NK-92 treated with Interleukin-12 subunit alpha and Interleukin-12 subunit beta, amount 100 ng/mL, for 24 hours (cell line): ENCODE results near the gene CADPS2.
"Not testable (repeated sequence)": the region's sequence is repeated elsewhere in the genome, so short reads cannot be mapped to it uniquely, and the experiment has no call there.

Source experiments
- DNase-seq: peaks from one replicate; lab custom pipeline; 2025; lab: John Stamatoyannopoulos, UW

CADPS2 gene

DNA sequence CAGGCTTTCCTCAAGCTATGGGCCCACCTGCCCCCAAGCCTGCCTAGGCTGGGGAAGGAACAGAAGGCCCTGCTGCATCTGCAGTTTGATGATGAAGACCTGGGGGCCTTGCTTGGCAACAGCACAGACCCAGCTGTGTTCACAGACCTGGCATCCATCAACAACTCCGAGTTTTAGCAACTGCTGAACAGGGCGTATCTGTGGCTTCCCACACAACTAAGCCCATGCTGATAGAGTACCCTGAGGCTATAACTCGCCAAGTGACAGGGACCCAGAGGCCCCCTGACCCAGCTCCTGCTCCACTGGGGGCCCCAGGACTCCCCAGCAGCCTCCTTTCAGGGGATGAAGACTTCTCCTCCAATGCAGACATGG is 36.3 kb downstream of the CADPS2 start:
- no peak for DNase-seq

DNA sequence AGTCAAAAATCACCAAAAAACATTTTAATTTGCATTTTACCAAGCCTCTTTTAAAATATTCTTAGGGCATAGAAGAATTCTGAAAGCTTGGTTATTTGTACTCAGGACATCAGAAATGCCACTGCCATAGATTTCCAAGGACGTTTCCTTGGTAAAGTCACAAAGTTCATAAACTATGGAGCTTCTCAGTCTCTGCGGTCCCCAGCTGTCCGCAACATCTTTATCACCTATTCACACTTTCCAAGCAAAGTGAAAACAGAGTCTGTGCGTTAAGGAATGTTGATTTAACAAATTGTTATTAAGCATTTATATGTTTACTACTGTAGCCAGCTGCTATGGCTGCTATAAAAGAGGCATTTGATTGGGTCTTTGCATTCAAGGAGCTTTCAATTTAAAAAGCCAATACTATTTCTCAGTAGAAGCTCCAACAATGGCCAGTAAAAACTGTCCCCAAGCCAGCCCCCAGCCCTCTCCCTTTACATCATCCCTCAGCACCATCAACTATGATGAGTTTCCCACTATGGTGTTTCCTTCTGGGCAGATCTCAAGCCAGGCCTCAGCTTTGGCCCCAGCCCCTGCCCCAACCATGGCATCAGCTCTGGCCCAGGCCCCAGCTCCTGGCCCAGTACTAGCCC is 36.8 kb downstream of the CADPS2 start:
- no peak for DNase-seq

DNA sequence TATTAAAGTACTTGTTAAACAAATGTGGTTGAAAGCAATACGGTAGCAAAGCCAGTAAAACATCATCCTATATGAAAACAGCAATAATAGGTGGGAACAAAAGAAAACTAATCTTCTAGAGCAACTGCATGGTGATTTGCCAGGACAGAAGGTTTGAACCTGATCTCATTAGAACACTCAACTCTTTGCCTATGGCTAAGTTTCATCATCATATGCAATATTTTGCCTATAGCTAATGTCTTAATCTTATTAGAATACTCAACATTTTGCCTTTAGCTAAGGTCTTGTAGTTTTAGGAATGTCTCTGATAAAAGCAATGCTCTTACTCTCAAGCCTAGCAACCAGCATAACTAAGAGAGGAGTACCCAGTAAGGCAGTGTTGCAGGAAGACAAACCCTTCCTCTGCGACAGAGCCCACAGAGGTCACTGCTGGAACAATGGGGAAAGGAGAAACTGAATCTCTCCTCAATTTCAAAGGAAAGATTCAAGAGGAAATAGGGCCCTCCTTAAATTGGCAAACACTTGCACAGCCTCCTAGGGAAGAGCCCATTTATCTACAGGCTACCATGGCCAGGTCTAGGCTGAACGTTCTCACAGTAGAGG is 38.3 kb downstream of the CADPS2 start:
- no peak for DNase-seq

DNA sequence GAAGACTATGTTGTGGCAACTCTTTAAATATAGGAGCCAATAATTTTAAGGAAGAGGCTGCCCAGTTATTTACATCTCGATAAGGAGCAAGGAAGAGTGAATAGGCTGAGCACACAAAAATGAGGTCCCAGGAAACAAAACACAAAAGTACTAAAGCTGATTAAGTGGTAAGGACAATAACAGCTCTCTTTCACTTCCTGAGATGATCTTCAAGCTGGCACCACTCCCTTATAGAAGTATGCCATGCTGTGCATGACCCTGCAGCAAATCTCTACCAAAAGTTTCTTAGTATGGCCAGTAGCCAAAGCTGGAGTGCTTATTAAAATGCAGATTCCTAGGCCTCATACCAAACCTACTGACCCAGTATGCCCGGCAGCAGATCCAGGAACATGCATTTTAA is 39.7 kb downstream of the CADPS2 start:
- DNase-seq = no peak

DNA sequence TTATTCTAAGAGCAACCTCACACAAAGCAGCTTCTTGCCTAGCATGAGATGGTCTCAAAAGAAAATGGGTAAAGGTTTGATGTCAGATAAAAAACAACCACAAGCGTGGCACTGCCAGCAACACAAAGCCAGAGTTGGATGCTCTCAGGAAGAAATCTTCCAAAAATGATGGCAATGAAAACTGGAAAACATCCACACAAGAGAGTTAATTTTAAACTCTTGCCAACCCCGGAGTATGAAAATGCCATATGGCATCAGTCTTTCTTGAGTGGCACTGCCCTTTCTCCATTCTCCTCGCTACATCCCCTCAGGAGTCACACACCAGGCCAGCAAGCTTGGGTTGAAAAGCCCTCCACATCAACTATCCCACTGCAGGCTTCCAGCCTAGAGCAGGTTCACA is 41.0 kb downstream of the CADPS2 start:
- DNase-seq = no peak

DNA sequence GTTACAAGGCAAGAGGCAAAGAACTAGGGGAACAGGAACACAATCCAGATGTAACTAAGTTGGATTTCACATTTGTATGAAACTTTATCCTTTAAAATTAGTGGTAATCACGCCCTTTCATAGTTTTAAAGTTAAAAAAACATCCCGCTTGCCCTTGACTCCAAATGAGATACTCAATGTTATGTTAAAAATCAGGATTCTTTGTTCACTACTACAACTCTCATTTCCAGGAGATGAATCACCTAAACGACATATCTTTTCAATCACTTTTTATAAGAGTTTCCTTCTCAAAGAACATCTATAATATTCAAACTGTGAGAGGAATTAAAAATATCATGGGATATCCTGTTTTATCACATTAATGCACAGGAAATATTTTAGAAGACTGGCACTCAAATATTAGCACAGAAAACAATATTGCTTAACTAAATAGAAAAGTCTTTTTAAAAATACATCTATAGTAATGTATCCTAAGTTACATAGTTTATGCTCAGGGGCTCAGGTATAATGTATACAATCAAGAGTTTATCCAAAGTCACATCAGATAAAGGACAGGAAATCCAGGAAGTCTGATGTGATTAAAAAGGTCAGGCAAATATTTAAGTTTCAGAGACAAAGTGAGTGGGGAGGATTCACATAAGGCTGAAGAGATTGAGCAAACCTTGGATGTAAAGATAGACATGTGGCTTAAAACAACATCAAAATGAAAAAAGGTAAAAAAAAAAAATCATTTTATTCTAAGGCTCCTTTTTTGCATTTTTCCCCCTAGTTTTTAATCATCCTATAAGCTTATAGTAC is 41.9 kb downstream of the CADPS2 start:
- no peak for DNase-seq

DNA sequence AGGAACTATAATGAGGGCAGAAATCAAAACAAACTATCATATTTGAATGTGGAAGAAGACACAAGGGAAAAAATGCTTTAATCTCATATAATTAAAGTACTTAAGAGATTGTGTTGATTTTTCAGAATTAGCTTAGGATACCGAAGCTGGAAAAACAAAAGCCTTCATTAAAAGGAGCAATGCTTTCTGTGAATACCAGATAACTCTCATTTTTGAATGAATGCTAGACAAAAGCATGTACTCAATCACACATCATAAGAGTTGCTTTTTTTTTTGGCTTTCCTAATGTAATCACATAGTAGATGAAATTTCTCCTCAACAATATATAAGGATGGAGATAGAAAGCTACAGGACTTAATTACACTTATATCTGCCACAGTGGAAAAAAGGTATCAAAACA is 43.3 kb downstream of the CADPS2 start:
- DNase-seq = no peak

DNA sequence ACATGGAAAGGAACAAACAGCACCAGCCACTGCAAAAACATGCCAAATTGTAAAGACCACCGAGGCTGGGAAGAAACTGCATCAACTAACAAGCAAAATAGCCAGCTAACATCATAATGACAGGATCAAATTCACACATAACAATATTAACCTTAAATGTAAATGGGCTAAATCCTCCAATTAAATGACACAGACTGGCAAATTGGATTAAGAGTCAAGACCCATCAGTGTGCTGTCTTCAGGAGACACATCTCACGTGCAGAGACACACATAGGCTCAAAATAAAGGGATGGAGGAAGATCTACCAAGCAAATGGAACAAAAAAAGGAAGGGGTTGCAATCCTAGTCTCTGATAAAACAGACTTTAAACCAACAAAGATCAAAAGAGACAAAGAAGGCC is 50.0 kb downstream of the CADPS2 start:
- DNase-seq = not testable (repeated sequence)

DNA sequence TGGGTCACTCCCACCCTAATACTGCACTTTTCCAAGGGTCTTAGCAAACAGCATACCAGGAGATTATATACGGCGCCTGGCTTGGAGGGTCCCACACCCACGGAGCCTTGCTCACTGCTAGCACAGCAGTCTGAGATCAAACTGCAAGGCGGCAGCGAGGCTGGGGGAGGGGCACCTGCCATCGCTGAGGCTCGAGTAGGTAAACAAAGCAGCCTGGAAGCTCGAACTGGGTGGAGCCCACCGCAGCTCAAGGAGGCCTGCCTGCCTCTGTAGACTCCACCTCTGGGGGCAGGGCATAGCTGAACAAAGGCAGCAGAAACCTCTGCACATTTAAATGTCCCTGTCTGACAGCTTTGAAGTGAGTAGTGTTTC is 51.7 kb downstream of the CADPS2 start:
- DNase-seq = not testable (repeated sequence)

DNA sequence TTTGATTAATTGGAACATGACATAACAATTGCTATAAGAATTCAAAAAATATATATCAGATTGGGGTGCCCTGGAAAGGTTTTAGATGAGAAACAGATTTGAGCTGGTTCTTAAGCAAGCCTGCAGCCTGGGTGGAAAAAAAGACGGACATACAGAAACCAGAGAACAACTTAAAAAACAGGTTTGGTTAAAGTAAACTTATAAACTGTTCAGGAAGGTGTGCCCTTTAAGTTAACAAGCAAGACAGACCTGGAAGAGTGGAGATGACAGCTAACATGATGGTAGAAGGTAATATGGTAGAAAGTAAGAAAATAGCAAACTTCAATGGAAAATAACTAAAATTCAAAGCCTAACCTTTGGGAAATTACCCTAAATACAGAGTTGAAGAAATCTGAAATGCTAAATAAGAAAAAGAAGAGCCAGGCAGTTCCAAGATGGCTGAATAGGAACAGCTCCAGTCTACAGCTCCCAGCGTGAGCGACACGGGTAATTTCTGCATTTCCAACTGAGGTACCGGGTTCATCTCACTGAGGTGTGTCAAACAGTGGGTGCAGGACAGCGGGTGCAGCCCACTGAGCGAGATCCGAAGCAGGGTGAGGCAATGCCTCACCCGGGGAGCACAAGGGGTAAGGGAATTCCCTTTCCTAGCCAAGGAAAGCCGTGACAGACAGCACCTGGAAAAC is 52.2 kb downstream of the CADPS2 start:
- DNase-seq = no peak

DNA sequence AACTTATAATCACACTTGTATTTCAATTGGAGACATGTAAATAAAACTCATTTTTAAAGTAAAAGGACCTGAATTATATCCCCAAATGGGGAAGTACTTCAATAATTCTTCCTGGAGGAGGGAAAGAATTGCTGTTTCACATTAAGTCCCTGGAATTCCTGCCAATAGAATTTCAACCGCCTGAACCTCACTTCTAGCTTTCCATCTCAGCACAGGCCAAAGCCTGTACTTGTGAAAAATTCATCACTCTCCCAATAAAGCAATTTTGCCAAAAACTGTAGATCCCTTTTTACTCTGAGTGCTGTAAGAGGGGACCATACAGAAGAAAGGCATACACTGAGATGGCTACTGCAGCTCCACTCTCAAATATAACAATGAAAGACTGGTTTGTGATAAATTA is 54.8 kb downstream of the CADPS2 start:
- DNase-seq = no peak

DNA sequence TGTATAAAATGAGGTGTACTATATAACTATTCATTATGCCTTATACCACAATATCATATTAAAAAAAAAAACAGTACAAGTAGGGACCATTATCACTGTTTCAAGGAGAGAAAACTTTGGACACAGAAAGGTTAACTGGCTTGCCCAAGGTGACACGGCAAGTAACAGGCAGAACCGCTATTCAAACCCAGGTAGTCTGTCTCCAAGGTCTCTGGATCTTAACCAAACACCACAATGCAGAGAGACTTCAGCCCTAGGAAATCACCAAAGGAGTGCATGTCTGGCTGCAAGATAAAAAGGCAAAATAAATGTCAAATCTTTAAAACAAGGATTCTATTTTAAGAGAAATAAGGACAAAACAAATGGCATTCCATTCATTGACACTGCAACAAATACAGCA is 56.3 kb downstream of the CADPS2 start:
- DNase-seq = no peak

DNA sequence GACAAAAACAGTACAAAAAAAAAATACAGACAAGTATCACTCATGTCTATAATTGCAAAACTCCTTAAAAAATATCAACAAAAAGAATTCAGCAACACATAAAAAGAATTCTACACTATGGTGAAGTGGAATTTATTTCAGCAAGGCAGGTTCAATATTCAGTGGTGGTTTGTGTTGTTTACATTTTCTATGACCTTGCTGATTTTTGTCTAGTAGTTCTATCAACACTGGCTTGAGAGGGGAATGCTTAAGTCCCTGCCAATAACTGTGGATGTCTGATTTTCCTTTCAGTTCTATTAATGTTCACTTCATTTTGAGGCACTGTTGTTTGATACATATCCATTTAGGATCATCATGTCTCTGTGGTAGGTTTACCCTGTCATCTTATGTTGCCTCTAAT is 58.5 kb downstream of the CADPS2 start:
- DNase-seq = no peak

DNA sequence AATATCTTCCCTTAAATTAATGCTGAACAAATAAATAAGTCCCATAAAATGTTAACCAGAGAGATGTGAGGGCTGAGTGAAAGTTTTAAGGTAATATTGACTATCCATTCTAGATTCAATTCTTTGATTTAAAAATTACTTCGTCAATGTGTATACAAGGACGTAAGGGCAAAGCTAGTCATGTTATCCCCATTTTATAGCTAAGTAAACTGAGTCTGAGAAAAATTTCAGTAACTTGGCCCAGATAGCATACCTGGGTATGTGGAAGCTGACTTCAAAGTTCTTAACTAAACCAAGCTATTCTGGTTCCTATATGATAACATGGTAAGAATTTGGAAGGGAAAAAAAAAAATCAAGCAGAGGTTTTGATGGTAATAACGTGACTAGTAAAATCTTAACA is 72.4 kb downstream of the CADPS2 start:
- DNase-seq = no peak

DNA sequence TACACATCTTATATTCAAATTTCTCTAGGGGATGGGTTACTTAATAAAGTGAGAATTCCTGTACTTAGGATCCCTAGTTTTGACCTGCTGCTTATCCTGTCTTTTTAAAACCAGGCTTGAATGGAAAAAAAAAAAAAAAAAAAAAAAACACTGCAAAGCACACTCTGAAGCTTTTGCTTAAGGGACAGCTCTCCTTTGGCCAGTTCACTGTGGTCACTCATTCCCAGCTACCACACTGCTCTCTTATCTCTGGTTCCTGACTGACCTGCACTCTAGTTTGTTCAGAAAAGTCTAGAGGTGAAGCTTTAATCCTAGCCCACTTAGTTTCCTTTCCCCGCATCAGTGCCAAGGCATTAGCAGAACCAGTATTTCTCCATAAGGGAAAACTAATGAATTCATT is 82.4 kb downstream of the CADPS2 start:
- no peak for DNase-seq

DNA sequence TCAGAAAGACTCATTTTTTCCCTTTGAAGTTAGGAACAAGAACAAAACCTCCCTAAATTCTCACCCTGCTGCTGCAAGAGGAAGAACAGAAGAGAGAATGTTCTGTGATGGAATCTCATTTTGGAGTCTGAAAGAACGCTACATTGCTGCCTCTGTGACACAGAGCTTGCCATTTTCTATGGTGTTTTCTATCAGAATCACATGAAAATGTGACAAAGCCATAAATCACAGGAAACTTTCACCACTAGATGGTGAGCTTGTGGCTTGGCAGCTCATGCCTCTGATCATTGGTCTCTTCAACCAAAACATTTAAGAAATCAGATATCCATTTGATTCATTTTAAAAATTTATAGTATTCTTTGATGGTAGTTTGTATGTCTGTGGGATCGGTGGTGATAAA is 82.9 kb downstream of the CADPS2 start:
- DNase-seq = no peak

DNA sequence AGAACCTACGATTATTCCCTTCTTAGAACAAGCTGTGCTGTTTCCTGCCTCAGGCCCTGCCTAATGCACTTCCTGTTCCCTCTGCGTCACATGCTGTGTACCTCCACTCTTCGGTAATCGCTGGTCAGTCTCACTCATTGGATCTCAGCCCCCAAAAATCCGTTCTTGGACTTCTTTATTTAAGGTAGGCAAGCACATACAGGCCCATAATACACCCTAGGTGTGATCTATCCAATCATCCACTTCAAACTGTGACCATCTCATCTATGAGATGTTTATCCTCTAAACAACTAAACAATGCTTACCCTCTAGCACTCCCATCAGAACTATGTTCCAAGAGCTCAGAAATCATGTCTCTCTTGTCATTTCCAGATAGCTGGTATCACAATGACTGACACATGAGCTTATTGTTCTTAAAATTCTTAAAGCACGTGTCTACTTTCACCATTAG is 83.9 kb downstream of the CADPS2 start:
- peak; percentile 1 for DNase-seq

DNA sequence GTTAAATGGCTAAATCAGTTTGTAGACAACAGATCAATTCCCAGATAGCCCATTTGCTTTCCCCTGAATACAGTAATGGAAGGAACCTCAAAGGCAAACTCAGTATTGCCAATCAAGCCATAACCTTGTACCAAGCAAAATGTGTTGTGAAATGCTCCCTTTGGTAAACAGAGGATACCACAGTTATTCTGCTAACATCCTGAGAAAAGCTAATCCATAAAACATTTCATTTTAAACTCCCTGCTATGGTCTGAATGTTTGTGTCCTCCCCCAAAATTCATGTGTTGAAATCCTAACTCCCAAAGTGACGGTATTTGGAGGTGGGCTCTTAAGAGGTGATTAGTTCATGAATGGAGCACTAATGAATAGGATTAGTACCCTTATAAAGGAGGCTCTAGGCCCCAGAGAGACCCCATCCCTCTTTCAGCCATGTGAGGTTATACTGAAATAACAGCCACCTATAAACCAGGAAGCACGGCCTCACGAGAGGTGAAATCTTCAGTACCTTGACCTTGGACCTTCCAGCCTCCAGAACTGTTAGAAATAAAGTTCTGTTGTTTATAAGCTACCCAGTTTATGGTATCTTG is 94.2 kb downstream of the CADPS2 start:
- DNase-seq = no peak

DNA sequence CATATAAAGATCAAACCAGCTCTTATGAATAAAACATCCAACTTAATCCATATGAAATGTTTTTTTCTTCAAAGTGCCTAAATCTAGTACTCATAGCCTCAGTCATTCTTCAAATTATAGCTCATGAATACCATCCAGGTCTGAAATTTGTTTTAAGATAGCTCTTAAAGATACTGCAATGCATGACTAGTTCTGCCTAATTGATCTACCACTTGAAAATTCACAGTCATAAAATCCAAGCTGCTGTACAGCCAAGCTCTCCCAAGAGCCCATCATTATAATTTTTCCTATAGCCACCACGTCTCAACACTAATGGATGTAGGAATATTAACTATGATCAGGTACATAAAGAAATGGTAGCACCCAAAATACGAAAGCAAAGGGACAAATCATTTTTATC is 95.7 kb downstream of the CADPS2 start:
- no peak for DNase-seq

DNA sequence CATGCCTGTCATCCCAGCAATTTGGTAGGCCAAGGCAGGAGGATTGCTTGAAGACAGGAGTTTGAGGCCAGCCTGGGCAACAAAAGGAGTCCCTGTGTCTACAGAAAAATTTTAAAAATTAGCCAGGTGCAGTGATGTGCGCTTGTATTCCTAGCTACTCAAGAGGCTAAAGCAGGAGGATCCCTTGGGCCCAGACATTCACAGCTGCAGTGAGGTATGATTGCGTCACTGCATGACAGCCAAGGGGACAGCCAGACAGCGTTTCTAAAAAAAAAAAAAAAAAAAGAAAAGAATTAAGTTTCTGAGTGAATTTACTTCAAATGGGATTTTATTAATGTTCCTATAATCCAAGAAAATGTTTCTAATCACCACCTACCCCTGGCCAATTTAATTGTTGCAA is 96.1 kb downstream of the CADPS2 start:
- no peak for DNase-seq

DNA sequence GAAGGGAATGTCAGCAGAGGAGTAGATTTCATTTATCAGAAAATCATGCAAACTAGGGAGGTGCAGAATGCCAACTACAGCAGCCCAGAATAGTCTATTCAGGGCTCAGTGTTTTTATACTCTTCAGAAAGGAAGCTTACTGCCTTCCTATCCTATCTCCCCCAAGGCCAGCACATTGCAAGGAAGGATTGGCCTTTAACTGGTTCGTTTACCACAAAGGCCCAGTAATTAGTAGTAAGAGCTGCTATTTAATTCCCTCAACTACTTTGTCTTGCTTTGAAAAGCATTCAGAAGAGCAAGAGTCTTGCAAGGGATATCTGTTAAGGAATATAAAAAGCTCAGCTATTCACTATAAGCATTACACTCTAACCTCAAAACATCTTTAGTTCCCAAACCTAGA is 97.1 kb downstream of the CADPS2 start:
- DNase-seq = no peak

DNA sequence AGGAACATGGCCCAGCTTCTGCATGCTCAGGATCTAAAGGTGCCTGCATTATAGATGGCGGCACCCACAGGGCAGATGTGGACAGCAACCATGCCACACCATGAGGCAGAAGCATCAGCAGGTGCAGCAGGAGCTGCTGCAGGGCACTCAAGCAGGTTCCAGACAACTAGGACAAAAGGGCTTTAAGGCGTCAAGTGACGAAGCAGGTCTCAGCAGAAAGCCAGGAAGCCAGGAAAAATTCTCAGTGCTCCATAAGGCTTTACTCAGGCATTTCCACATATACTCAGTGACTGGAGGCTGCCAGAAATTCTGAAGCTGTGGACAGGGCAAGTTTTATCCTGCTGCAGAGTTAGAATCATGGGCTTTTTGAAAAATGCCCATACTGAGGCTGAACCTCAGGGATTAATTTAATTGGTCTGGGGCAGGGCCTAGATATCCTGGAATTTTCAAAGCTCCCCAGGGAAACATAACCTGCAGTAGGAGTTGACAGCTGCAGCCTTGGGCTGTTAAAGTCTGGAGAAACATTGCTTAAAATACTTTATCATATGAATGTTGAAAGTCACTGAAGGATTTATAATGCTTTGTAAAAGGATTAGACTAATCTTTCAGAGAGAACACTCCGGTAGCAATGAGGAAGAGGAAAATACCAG is 115.4 kb downstream of the CADPS2 start:
- no peak for DNase-seq
